Measurements from ENCODE around the gene URGCP. TPM values are rescaled to one million over a fixed set of nuclear protein-coding genes. Genes with fewer than 3 reads are reported as not detected.
"Not testable (repeated sequence)": the region's sequence is repeated elsewhere in the genome, so short reads cannot be mapped to it uniquely, and the experiment has no call there.

URGCP gene
- total RNA-seq, 1 donor from 2014 or later: 40.3 TPM

DNA sequence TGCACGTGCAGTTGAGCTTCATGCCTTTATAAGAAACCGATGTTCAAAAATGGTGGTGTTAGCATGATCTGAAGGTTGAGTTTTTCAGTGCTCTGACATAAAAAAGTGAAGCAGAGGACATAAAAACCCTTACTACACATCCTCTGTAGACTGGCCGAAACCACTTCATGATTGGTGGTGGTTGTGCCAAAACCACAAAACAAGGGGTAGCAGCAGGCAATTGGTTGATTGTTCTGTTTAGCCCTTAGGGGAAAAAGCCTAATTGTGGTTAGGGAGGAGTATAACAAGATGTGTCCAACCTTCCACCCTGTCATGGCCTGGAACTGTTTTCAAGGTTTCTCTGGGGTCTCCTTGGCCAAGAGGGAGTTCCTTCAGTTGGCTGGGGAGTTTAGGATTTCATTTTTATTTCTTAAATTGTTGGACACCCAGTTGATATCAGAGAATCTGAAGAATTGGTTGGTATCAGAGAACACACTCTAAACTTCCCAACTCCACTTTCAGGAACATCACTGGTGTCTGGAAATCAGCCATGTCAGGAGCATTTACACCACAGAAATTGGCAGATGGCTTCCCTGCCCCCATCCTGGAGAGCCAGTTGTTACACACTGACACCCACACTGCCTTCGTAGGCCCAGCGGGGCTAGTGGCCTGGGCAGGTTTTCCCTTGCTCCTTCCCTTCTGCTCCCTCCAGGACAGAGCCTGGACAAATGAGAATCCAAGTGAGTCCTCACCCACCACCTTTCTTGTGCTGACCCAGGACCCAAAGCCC lies 55.9 kb downstream of the URGCP start:
- intact Hi-C loops (cut with micrococcal nuclease): no loop called here
- DNase-seq (no peak), ATAC-seq (no peak)

DNA sequence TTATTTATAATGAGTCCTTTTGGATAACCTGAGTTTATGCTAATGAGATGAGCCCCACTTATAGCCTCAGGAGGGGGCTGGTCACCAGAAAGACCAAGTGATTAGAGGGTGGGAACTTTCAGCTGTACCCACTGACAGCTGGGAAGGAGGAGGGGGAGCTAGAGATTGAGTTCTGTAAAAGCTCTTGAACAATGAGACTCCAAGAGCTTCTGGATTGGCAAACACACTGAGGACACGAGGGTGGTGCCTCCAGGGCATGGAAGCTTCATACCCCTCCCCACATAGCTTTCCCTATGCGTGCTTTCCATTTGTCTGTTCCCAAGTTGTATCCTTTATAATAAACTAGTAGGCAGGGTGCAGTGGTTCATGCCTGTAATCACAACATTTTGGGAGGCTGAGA lies 57.3 kb downstream of the URGCP start:
- ATAC-seq: no peak
- intact Hi-C loops (cut with micrococcal nuclease): no loop called here
- no peak for DNase-seq

DNA sequence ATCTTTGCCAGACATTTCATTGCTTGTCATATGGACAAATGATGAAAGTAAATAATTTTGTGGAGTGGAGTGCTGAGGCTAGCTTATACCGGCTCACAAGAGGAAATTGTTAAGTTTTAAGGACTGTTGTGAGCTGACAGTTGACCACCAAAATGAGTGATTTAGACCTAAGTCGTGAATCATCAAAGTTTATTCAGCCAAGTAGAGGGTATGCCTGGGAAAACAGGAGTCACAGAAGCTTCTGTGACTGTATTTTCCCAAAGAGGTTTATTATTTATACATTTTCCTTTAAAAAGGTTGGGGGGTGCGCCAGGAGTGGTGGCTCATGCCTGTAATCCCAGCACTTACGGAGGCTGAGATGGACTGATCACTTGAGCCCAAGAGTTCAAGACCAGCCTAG lies 58.9 kb downstream of the URGCP start:
- no peak for ATAC-seq
- DNase-seq: no peak
- intact Hi-C loops (cut with micrococcal nuclease): no loop called here

DNA sequence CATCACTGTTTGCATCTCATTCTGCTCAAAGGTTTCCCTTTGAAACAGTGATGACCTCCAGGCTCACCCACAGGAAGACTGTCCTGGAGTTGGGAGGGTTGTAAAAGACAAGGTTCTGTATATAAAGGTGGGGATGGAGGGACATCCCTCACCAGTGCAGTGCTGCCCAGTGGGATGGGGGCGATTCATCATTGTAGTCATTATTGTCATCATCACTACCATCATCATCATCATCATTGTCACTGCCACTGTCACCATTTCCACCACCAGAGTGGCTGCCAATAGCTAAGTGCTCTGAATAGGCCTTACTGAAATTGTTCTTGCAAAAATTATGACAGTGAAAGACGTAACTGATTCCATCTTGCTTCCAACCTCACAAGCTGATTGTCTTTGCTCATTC lies 61.7 kb downstream of the URGCP start:
- DNase-seq (no peak), ATAC-seq (no peak)
- intact Hi-C loops (cut with micrococcal nuclease): no loop called here

DNA sequence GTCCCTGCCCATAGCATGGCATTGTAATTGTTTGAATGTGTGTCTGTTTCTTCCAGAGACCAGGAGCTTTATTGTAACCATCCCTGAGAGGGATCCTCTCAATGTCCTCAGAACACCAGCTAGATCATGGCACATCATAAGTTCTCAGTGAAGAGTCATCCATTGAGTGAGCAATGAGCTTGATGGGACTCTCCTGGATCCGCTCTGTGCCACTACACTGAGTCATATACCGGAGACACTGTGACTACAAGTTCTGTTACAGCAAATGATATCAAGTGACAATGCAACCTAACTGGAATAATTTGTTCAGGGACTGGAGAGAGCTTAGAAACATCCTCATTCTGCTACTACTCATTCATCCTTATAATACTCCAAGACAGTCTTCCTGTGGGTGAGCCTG lies 62.1 kb downstream of the URGCP start:
- intact Hi-C loops (cut with micrococcal nuclease): no loop called here
- no peak for ATAC-seq
- DNase-seq: no peak

DNA sequence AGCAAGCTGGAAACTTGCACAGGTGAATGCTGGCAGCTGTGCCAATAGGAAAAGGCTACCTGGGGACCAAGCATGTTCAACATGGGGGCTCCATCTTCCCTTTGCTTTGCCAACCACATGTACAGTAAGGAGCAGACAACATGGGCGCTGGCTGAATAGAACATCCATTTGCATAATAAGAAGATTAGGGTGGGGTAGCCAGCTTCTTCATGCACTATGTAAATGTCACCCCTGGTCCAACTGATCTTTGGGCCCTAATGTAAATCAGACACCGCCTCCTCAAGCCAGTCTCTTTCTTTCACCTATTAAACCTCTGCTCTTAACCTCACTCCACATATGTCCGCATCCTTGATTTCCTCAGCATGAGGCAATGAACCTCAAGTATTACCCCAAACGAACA lies 63.1 kb downstream of the URGCP start:
- intact Hi-C loops (cut with micrococcal nuclease): no loop called here
- ATAC-seq (no peak), DNase-seq (no peak)

DNA sequence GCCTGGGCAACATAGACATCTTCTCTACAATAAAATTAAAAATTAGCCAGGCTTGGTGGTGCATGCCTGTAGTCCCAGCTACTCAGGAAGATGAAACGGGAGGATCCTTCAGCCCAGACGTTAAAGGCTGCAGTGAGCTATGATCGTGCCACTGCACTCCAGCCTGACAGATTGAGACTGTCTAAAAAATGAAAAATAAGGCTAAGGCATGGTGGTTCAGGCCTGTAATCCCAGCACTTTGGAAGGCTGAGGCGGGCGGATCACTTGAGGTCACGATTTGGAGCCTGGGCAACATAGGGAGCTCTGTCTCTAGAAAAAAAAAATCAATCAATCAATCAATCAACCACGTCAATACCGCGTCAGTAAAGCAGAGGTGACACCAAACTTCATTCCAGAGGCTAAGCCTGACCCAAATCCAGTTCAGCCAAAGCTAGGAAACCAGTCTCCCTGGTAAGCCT lies 68.2 kb downstream of the URGCP start:
- DNase-seq (no peak), ATAC-seq (no peak)
- intact Hi-C loops (cut with micrococcal nuclease): no loop called here

DNA sequence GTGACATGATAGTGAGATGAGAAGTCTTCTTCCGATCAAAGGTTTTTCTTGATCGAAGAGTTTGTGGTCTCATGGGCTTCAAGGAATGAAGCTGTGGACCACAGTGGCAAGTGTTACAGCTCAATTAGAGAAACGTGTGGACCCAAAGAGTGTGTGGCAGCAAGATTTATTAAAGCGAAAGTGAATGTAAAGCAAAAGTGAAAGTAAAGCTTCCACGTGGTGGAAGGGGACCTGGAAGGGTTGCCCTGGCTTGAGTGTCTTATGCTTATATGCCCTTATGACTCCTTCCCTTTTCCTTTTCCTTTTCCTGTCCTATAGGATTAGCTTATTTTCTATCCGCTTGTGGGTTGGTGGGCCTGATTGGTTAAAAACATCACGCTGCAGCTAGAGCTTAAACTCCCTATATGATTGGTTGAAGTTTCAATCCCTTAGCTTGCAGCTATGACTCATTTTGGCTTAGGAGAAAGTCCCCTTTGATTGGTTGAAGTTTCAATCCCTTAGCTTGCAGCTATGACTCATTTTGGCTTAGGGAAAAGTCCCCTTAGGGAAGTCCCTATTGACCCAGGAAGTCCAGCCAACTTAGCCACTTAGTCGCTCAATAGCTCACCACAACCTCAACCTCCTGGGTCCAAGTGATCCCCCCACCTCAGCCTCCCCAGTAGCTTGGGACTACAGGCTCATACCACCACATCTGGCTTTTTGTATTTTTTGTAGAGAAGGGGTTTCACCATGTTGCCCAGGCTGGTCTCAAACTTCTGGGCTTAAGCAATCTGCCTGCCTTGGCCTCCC lies 71.7 kb downstream of the URGCP start:
- ATAC-seq: no peak
- DNase-seq: no peak
- intact Hi-C loops (cut with micrococcal nuclease): no loop called here

DNA sequence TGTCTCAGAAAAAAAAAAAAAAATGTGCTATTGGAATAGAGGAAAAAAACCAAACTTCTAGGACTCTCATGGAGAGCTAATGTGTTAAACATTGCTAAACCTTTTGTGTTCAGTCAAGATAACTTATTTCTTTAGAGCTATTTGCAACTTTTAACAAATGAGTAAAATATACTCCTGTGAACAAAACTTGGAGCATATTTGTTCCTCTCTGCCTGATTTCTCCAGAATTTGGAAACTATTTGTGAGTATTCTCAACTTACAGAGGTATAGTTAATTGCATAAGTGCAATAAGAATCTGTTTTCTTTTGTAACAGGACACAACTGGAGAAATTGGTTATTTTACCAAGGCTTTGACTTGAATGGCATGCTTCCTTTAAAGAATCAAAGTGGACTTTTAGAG lies 75.5 kb downstream of the URGCP start:
- DNase-seq; ATAC-seq; intact Hi-C loops (cut with micrococcal nuclease): not testable (repeated sequence)

Other genes starting within 250 kb of the URGCP start
- 72.5 TPM for gene COA1, start 177.1 kb downstream of the URGCP start, total RNA-seq
- 47.4 TPM for gene BLVRA, start 147.9 kb downstream of the URGCP start, total RNA-seq
- gene MRPS24, start 37.1 kb downstream of the URGCP start, total RNA-seq: 200 TPM
- gene UBE2D4, start 19.8 kb upstream of the URGCP start, total RNA-seq: 42.0 TPM
- gene SPDYE1, start 91.3 kb upstream of the URGCP start, total RNA-seq: not detected
- gene DBNL, start 138.1 kb upstream of the URGCP start, total RNA-seq: 31.2 TPM
- gene PGAM2, start 159.0 kb upstream of the URGCP start, total RNA-seq: 967 TPM
- 17.6 TPM for gene POLM, start 175.9 kb upstream of the URGCP start, total RNA-seq
- gene AEBP1, start 197.7 kb upstream of the URGCP start, total RNA-seq: 18.4 TPM
- gene POLD2, start 217.0 kb upstream of the URGCP start, total RNA-seq: 92.9 TPM
- 2,865 TPM for gene MYL7, start 234.7 kb upstream of the URGCP start, total RNA-seq

Data from left ventricle myocardium superior (tissue), 1 donor.